Thymus (tissue), 14 donors: Measurements from ENCODE around the gene SNTG2. TPM values are rescaled to one million over a fixed set of nuclear protein-coding genes. Genes with fewer than 3 reads are reported as not detected.

Source experiments
- DNase-seq, 9 donors: peaks; one replicate each; pipeline ENCODE4 v3.0.0-alpha.2; 2013; ENCODE audit warnings: low spot score in 9 of 9, low read depth in 6 of 9, missing footprints in 1 of 9
- H3K27ac ChIP-seq, 2 donors: one replicate each; pipeline ENCODE4 v1.5.1; 2013; ENCODE audit warnings: control low read depth in 1 of 2, low read depth in 1 of 2, low read length in 1 of 2, mild to moderate bottlenecking in 1 of 2, moderate library complexity in 1 of 2
- H3K27me3 ChIP-seq, 2 donors: one replicate each; pipeline ENCODE4 v1.5.1; 2013; ENCODE audit warnings: low read length in 1 of 2; ENCODE audit not compliant: control insufficient read depth in 2 of 2, insufficient read depth in 1 of 2
- H3K36me3 ChIP-seq, 2 donors: one replicate each; pipeline ENCODE4 v1.5.1; 2013; ENCODE audit warnings: low read length in 1 of 2, mild to moderate bottlenecking in 1 of 2, moderate library complexity in 1 of 2; ENCODE audit not compliant: control insufficient read depth in 2 of 2, insufficient read depth in 2 of 2
- H3K4me1 ChIP-seq, 2 donors: one replicate each; pipeline ENCODE4 v1.5.1; 2013; ENCODE audit warnings: low read length in 2 of 2; ENCODE audit not compliant: control insufficient read depth in 2 of 2, insufficient read depth in 2 of 2
- H3K4me3 ChIP-seq, 2 donors: one replicate each; pipeline ENCODE4 v1.5.1; 2013; ENCODE audit warnings: low read length in 2 of 2, control low read depth in 1 of 2, mild to moderate bottlenecking in 1 of 2
- H3K9me3 ChIP-seq, 2 donors: one replicate each; pipeline ENCODE4 v1.5.1; 2013; ENCODE audit warnings: low read length in 1 of 2, mild to moderate bottlenecking in 1 of 2; ENCODE audit not compliant: control insufficient read depth in 2 of 2, insufficient read depth in 1 of 2
- WGBS: extraction: QIAGEN DNeasy Blood & Tissue Kit; methylation state at CpG from one replicate; pipeline ENCODE4 v1.1.7; 2013; 5-methylcytosine and 5-hydroxymethylcytosine counted together
- long read RNA-seq, 10 donors: transcript quantifications; one replicate each; lab custom pipeline, GENCODE V29; 2026
- polyA plus RNA-seq: library from polyadenylated mRNA; stranded (reverse); fragments of 200-250 nt; gene quantifications from one replicate; pipeline ENCODE4 v1.2.3, GENCODE V29; 2013
- total RNA-seq: library from RNA; stranded (reverse); fragments of 120-200 nt; gene quantifications from one replicate; pipeline ENCODE4 v1.2.4, GENCODE V29; 2013
- donor health status: healthy.

The SNTG2 gene
- 0.33 TPM for total RNA-seq
- 1.2 TPM for polyA plus RNA-seq
- long read RNA-seq, donor 1, result 0 reads
- long read RNA-seq, donor 2, result 0 reads
- long read RNA-seq, donor 3, result 0 reads
- long read RNA-seq, donor 4, result 0 reads
- long read RNA-seq, donor 5, result 0 reads
- long read RNA-seq, donor 6, result 0 reads
- long read RNA-seq, donor 7, result 0 reads
- long read RNA-seq, donor 8, result 0 reads
- long read RNA-seq, donor 9, result 0 reads
- long read RNA-seq, donor 10, result 0 reads

GRCh38 chr2:950080-950966, at the start of gene SNTG2:
Gene SNTG2 (plus strand): TSS chr2:950849. CDS start chr2:950997, 148 bp downstream.
- no peak within 1 kb of the TSS for H3K27ac ChIP-seq
- peaks cover 39 to 67% of the 10 kb centered on the region in 2 donors for H3K27me3 ChIP-seq
- WGBS, result 1% methylated on average over 100 of the region's 100 CpGs
- H3K9me3 ChIP-seq, result no peaks in the 10 kb centered on the region
- no peaks in the 10 kb centered on the region for H3K36me3 ChIP-seq
- H3K4me3 ChIP-seq, result peak within 1 kb of the TSS; percentile 5 to 56
- peak in 3 of 9 donors; percentile 10 to 40 (median 17) for DNase-seq
- H3K4me1 ChIP-seq, result peaks cover 0 to 6% of the 10 kb centered on the region in 2 donors

GRCh38 chr2:902584-902983, 48.1 kb upstream of the SNTG2 start:
- no peaks in the 10 kb centered on the region for H3K27me3 ChIP-seq
- no peak overlapping the region for H3K4me3 ChIP-seq
- no peak for DNase-seq
- H3K27ac ChIP-seq, result no peak overlapping the region
- no peaks in the 10 kb centered on the region for H3K9me3 ChIP-seq
- no peaks in the 10 kb centered on the region for H3K4me1 ChIP-seq
- no peaks in the 10 kb centered on the region for H3K36me3 ChIP-seq
- WGBS, result 91% methylated on average over 1 of the region's 1 CpG

GRCh38 chr2:903223-903900, 47.3 kb upstream of the SNTG2 start:
- no peaks in the 10 kb centered on the region for H3K36me3 ChIP-seq
- H3K27me3 ChIP-seq, result no peaks in the 10 kb centered on the region
- no peak overlapping the region for H3K4me3 ChIP-seq
- no peak overlapping the region for H3K27ac ChIP-seq
- 65% methylated on average over 8 of the region's 8 CpGs for WGBS
- H3K4me1 ChIP-seq, result no peaks in the 10 kb centered on the region
- H3K9me3 ChIP-seq, result no peaks in the 10 kb centered on the region
- DNase-seq, result no peak

- H3K36me3 ChIP-seq, result no peaks in the 10 kb centered on the region
- no peaks in the 10 kb centered on the region for H3K4me1 ChIP-seq
- no peaks in the 10 kb centered on the region for H3K27me3 ChIP-seq
- no peak for DNase-seq
- H3K9me3 ChIP-seq, result no peaks in the 10 kb centered on the region
- no peak overlapping the region for H3K4me3 ChIP-seq
- 66% methylated on average over 12 of the region's 12 CpGs for WGBS
- H3K27ac ChIP-seq, result no peak overlapping the region
Measured at GRCh38 chr2:904246-905024, 46.2 kb upstream of the SNTG2 start.

- 95% methylated on average over 12 of the region's 12 CpGs for WGBS
- Histone ChIP-seq H3K27ac (no peak overlapping the region), H3K4me3 (no peak overlapping the region), H3K27me3 (no peaks in the 10 kb centered on the region), H3K9me3 (no peaks in the 10 kb centered on the region), H3K4me1 (no peaks in the 10 kb centered on the region), H3K36me3 (no peaks in the 10 kb centered on the region)
- DNase-seq, result no peak
Measured at GRCh38 chr2:905091-905832, 45.4 kb upstream of the SNTG2 start.

- H3K36me3 ChIP-seq, result no peaks in the 10 kb centered on the region
- 93% methylated on average over 5 of the region's 5 CpGs for WGBS
- no peaks in the 10 kb centered on the region for H3K27me3 ChIP-seq
- no peak overlapping the region for H3K27ac ChIP-seq
- no peaks in the 10 kb centered on the region for H3K9me3 ChIP-seq
- no peaks in the 10 kb centered on the region for H3K4me1 ChIP-seq
- DNase-seq, result no peak
- H3K4me3 ChIP-seq, result no peak overlapping the region
Measured at GRCh38 chr2:905833-906140, 44.9 kb upstream of the SNTG2 start.

GRCh38 chr2:907706-908105, 42.9 kb upstream of the SNTG2 start:
- 87% methylated on average over 7 of the region's 7 CpGs for WGBS
- Histone ChIP-seq H3K36me3 (no peaks in the 10 kb centered on the region), H3K9me3 (no peaks in the 10 kb centered on the region), H3K4me1 (no peaks in the 10 kb centered on the region), H3K4me3 (no peak overlapping the region), H3K27ac (no peak overlapping the region), H3K27me3 (no peaks in the 10 kb centered on the region)
- no peak for DNase-seq

GRCh38 chr2:908568-908967, 42.1 kb upstream of the SNTG2 start:
- DNase-seq, result no peak
- Histone ChIP-seq H3K4me1 (no peaks in the 10 kb centered on the region), H3K9me3 (no peaks in the 10 kb centered on the region), H3K27ac (no peak overlapping the region), H3K4me3 (no peak overlapping the region), H3K36me3 (no peaks in the 10 kb centered on the region), H3K27me3 (no peaks in the 10 kb centered on the region)
- WGBS, result 89% methylated on average over 4 of the region's 4 CpGs
